Activated naive CD4-positive, alpha-beta T cell treated with anti-CD3 and anti-CD28 coated beads, Interleukin-2, amount 50 U/mL, for 24 hours (primary cell): ENCODE measurements around the gene UTF1.
A peak's percentile ranks its signal among the peaks of the same experiment; 100 is the strongest.

ENCODE experiments used
- H3K27ac Mint-ChIP-seq: one replicate; pipeline ENCODE4 v1.8.0; 2021; ENCODE audit warnings: mild to moderate bottlenecking, mixed read lengths
- H3K27me3 Mint-ChIP-seq: one replicate; pipeline ENCODE4 v1.8.0; 2021; ENCODE audit warnings: mixed read lengths
- H3K36me3 Mint-ChIP-seq: one replicate; pipeline ENCODE4 v1.8.0; 2021; ENCODE audit warnings: mixed read lengths
- H3K4me1 Mint-ChIP-seq: one replicate; pipeline ENCODE4 v1.8.0; 2021; ENCODE audit warnings: mixed read lengths
- H3K4me3 Mint-ChIP-seq: one replicate; pipeline ENCODE4 v1.8.0; 2021; ENCODE audit warnings: mild to moderate bottlenecking, mixed read lengths
- H3K9me3 Mint-ChIP-seq: one replicate; pipeline ENCODE4 v1.8.0; 2021; ENCODE audit warnings: mixed read lengths

The UTF1 gene

GRCh38 chr10:133239990-133240389, 10.0 kb downstream of the UTF1 start:
- Mint-ChIP-seq H3K36me3 (no peaks in the 10 kb centered on the region), H3K4me1 (peaks cover 23% of the 10 kb centered on the region), H3K27me3 (peaks cover 24% of the 10 kb centered on the region), H3K4me3 (no peak overlapping the region), H3K9me3 (no peaks in the 10 kb centered on the region), H3K27ac (no peak overlapping the region)

GRCh38 chr10:133241501-133242205, 11.6 kb downstream of the UTF1 start:
- H3K27me3 Mint-ChIP-seq, result peaks cover 23% of the 10 kb centered on the region
- no peaks in the 10 kb centered on the region for H3K9me3 Mint-ChIP-seq
- H3K27ac Mint-ChIP-seq, result no peak overlapping the region
- H3K4me1 Mint-ChIP-seq, result peaks cover 20% of the 10 kb centered on the region
- H3K4me3 Mint-ChIP-seq, result peak overlapping the region; percentile 78
- H3K36me3 Mint-ChIP-seq, result no peaks in the 10 kb centered on the region

GRCh38 chr10:133242611-133243356, 12.8 kb downstream of the UTF1 start:
- no peak overlapping the region for H3K27ac Mint-ChIP-seq
- peak overlapping the region; percentile 39 for H3K4me3 Mint-ChIP-seq
- H3K4me1 Mint-ChIP-seq, result peaks cover 20% of the 10 kb centered on the region
- peaks cover 23% of the 10 kb centered on the region for H3K27me3 Mint-ChIP-seq
- H3K36me3 Mint-ChIP-seq, result no peaks in the 10 kb centered on the region
- H3K9me3 Mint-ChIP-seq, result no peaks in the 10 kb centered on the region

DNA sequence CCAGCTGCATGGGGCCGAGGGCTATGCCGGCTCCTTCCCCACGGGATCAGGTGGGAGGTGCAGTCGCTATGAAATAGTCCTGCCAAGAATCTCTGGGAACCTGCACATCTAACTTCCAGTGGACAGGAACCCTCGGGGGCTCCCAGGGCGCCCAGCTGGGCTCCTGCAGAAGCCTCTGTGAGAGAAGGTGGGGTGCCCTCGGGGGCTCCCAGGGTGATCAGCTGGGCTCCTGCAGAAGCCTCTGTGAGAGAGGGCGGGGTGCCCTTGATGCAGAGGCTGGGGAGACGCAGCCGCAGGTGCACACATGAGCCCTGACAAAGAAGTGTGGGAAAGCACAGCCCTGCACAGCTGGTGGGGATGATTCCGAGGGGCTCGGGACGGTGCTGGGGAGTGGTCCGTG, 13.6 kb downstream of the UTF1 start:
- Mint-ChIP-seq H3K27me3 (peaks cover 22% of the 10 kb centered on the region), H3K4me1 (peaks cover 20% of the 10 kb centered on the region), H3K9me3 (no peaks in the 10 kb centered on the region), H3K36me3 (no peaks in the 10 kb centered on the region), H3K4me3 (no peak overlapping the region), H3K27ac (no peak overlapping the region)

DNA sequence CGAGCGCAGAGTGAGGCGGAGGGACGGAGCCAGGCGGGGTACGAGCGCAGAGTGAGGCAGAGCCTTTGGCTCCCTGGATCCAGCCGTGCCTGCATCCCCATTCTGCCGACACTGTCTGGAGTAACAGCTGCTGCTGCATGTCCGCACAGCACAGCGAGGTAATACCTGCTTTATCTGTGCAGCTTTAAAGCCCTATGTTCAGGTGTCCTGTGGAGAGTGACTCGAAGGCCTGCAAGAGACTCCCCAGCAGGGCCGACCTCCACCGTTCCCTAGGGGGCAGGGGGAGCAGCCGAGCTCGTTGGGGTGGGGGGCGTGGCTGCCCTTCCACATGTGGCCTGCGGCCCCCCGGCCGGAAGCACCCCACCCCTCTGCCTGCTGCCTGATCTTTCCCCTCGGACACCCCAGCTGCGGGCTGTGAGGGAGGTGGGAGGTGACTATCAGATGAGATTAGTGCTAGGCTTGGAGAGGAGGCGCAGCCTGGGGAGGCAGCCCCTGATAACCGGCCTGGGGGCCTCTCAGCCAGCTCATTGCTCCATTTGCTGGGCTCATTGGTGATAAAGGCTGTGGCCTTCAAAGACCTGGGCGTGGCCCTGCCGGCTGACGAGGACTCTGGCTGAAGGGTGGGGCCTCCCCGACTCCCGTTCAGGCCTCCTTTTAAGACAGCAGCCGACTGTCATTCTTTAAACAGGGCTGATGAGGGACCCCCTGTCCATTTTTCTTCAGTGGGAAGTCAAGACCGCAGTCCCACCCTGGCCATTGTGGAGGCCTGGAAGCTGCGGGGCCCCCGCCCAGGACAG, 15.6 kb downstream of the UTF1 start:
- Mint-ChIP-seq H3K36me3 (no peaks in the 10 kb centered on the region), H3K27ac (no peak overlapping the region), H3K27me3 (peaks cover 11% of the 10 kb centered on the region), H3K4me3 (no peak overlapping the region), H3K4me1 (peaks cover 19% of the 10 kb centered on the region), H3K9me3 (no peaks in the 10 kb centered on the region)

- Mint-ChIP-seq H3K27ac (no peak overlapping the region), H3K36me3 (no peaks in the 10 kb centered on the region), H3K9me3 (no peaks in the 10 kb centered on the region), H3K4me3 (no peak overlapping the region), H3K4me1 (peaks cover 13% of the 10 kb centered on the region), H3K27me3 (peaks cover 8% of the 10 kb centered on the region)
These were observed 16.2 kb downstream of the UTF1 start for GRCh38 chr10:133246236-133246626.

- H3K9me3 Mint-ChIP-seq, result no peaks in the 10 kb centered on the region
These were observed 17.8 kb downstream of the UTF1 start for GRCh38 chr10:133247681-133248333.

GRCh38 chr10:133248334-133248715, 18.3 kb downstream of the UTF1 start:
- no peaks in the 10 kb centered on the region for H3K9me3 Mint-ChIP-seq
- H3K27ac Mint-ChIP-seq, result no peak overlapping the region
- no peaks in the 10 kb centered on the region for H3K4me1 Mint-ChIP-seq
- H3K4me3 Mint-ChIP-seq, result no peak overlapping the region
- H3K27me3 Mint-ChIP-seq, result peaks cover 2% of the 10 kb centered on the region
- no peaks in the 10 kb centered on the region for H3K36me3 Mint-ChIP-seq

More at GRCh38 chr10:133247681-133248333, 17.8 kb downstream of the UTF1 start:
- peaks cover 4% of the 10 kb centered on the region for H3K27me3 Mint-ChIP-seq
- H3K4me1 Mint-ChIP-seq, result no peaks in the 10 kb centered on the region
- no peak overlapping the region for H3K27ac Mint-ChIP-seq
- H3K4me3 Mint-ChIP-seq, result no peak overlapping the region
- H3K36me3 Mint-ChIP-seq, result no peaks in the 10 kb centered on the region

DNA sequence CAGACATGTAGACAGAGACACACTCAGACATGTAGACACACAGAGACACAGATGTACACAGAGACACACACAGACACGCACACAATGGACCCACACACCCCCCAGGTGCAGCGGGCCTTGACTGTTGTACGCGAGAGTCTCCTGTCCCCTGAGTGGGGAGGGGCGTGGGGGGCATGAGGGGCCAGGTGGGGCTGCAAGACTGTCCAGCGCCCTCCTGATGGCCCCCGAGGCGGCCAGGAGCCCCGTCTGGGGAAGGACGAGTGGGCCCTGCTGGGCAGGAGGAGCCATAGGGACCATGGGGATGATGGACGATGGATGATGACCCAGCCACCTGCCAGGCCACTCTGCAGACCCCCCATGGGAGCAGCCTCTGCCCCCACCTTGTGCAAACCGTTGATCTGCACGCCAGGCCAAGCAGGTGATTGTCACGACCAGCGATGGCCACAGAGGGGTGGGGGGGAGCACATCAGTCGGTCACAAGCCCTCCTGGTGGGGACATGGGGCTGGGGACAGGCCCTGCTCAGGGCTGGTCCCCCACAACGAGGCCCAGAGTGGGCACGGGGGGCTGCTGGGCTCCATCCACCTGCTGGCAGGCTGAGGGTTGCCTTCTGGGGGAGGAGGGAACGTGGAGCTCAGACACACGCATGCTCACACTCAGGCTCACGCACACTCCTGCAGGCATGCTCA, 19.2 kb downstream of the UTF1 start:
- H3K36me3 Mint-ChIP-seq, result no peaks in the 10 kb centered on the region
- H3K9me3 Mint-ChIP-seq, result no peaks in the 10 kb centered on the region
- H3K27me3 Mint-ChIP-seq, result peaks cover 2% of the 10 kb centered on the region
- H3K27ac Mint-ChIP-seq, result no peak overlapping the region
- no peaks in the 10 kb centered on the region for H3K4me1 Mint-ChIP-seq
- H3K4me3 Mint-ChIP-seq, result no peak overlapping the region

- Mint-ChIP-seq H3K27me3 (peaks cover 2% of the 10 kb centered on the region), H3K4me1 (no peaks in the 10 kb centered on the region), H3K4me3 (no peak overlapping the region), H3K36me3 (no peaks in the 10 kb centered on the region), H3K9me3 (no peaks in the 10 kb centered on the region), H3K27ac (no peak overlapping the region)
These were observed 20.1 kb downstream of the UTF1 start for GRCh38 chr10:133249975-133250754.

DNA sequence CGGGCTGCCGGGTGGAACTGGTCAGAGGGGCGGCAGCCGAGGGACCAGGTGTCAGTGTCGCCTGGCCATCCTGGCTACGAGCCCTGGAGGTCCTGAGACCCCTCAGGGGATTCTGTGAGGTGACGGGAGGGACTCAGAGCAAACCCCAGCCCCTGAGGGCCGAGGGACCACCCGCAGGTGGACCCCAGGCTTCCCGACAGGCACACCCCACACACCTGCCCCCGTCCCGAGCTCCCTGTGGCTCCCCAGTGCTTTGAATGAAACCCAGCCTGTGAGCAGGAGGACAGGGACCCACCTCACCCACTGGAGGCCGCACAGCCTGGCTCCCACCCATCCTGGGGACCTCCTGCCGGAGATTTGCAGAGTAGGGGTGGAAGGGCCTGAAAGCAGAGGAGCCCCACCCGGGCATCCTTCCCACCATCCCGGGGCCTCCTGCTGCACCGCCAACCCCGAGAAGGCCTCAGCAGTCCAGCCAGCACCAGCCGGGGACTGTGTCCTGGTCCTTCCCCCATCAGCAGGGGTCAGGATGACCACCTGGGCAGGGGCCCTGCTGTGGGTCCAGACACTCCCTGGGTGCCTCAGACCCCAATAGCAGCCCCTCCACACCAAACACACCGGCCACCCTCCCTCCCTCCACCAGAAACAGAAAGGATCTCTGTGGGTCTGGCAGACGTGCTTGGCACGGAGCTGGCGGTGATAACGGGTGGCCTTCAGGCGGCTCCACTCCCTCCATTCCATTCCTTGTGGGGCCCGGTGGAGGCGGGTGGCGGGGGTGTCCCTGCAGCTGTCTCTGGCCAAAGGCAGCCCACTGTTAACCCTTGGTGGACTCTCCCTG, 21.6 kb downstream of the UTF1 start:
- Mint-ChIP-seq H3K4me3 (no peak overlapping the region), H3K27me3 (no peaks in the 10 kb centered on the region), H3K27ac (peak overlapping the region; percentile 84), H3K9me3 (no peaks in the 10 kb centered on the region), H3K36me3 (no peaks in the 10 kb centered on the region), H3K4me1 (no peaks in the 10 kb centered on the region)

DNA sequence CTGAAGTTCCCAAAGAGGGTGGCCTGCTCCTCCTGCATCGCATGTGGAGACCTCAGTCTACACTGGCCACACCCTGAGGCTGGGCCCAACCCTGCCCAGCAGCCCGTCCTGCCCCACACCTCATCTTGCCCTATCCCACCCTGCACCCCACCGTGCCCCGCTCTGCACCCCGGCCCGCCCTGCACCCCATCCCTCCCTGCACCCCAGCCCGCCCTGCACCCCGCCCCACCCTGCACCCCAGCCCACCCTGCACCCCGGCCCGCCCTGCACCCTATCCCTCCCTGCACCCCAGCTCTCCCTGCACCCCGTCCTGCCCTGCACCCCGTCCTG, 22.2 kb downstream of the UTF1 start:
- Mint-ChIP-seq H3K9me3 (no peaks in the 10 kb centered on the region), H3K27ac (no peak overlapping the region), H3K4me1 (no peaks in the 10 kb centered on the region), H3K36me3 (no peaks in the 10 kb centered on the region), H3K27me3 (no peaks in the 10 kb centered on the region), H3K4me3 (no peak overlapping the region)

GRCh38 chr10:133253361-133253955, 23.4 kb downstream of the UTF1 start:
- Mint-ChIP-seq H3K4me1 (peaks cover 9% of the 10 kb centered on the region), H3K36me3 (no peaks in the 10 kb centered on the region), H3K27ac (no peak overlapping the region), H3K4me3 (no peak overlapping the region), H3K27me3 (no peaks in the 10 kb centered on the region), H3K9me3 (no peaks in the 10 kb centered on the region)
